ENCODE measurements around the gene ANKRD42.

GRCh38 chr11:83205608-83206185 is 12.2 kb downstream of the ANKRD42 start:
- TF ChIP-seq, protein P1, sequence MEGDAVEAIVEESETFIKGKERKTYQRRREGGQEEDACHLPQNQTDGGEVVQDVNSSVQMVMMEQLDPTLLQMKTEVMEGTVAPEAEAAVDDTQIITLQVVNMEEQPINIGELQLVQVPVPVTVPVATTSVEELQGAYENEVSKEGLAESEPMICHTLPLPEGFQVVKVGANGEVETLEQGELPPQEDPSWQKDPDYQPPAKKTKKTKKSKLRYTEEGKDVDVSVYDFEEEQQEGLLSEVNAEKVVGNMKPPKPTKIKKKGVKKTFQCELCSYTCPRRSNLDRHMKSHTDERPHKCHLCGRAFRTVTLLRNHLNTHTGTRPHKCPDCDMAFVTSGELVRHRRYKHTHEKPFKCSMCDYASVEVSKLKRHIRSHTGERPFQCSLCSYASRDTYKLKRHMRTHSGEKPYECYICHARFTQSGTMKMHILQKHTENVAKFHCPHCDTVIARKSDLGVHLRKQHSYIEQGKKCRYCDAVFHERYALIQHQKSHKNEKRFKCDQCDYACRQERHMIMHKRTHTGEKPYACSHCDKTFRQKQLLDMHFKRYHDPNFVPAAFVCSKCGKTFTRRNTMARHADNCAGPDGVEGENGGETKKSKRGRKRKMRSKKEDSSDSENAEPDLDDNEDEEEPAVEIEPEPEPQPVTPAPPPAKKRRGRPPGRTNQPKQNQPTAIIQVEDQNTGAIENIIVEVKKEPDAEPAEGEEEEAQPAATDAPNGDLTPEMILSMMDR (IDR thresholded peaks at IDR 0.05; ENCODE audit: insufficient read depth, low read length) = no peak
- TF ChIP-seq GABPA (IDR thresholded peaks at IDR 0.05; ENCODE audit: low read depth) (no peak), SPI1 (IDR thresholded peaks at IDR 0.05; ENCODE audit: borderline replicate concordance, low read depth) (no peak), POLR2AphosphoS5 (IDR thresholded peaks at IDR 0.05; ENCODE audit: low read depth) (no peak)
